ENCODE data around the gene KIF16B.

The KIF16B gene

GRCh38 chr20:16590041-16590633 is 16.9 kb upstream of the KIF16B start:
- Histone ChIP-seq H3K4me1 (ENCODE audit: control insufficient read depth, insufficient read depth, low read length, unreplicated experiment) (no peaks in the 10 kb centered on the region), H3K4me3 (ENCODE audit: low read depth, low read length) (no peak overlapping the region), H3K36me3 (ENCODE audit: insufficient read depth, low read length) (no peaks in the 10 kb centered on the region), H3K27me3 (ENCODE audit: insufficient read depth, low read length) (peaks cover 73% of the 10 kb centered on the region), H2AFZ (ENCODE audit: low read length, unreplicated experiment) (no peak overlapping the region), H3K79me2 (ENCODE audit: control insufficient read depth, insufficient read depth, low read length, unreplicated experiment) (no peaks in the 10 kb centered on the region), H3K27ac (ENCODE audit: low read depth, low read length) (no peak overlapping the region)

- no peaks in the 10 kb centered on the region for H3K4me1 ChIP-seq (ENCODE audit: control insufficient read depth, insufficient read depth, low read length, unreplicated experiment)
- H2AFZ ChIP-seq (ENCODE audit: low read length, unreplicated experiment), result no peak overlapping the region
- H3K4me3 ChIP-seq (ENCODE audit: low read depth, low read length), result no peak overlapping the region
- H3K79me2 ChIP-seq (ENCODE audit: control insufficient read depth, insufficient read depth, low read length, unreplicated experiment), result no peaks in the 10 kb centered on the region
- peaks cover 68% of the 10 kb centered on the region for H3K27me3 ChIP-seq (ENCODE audit: insufficient read depth, low read length)
- H3K27ac ChIP-seq (ENCODE audit: low read depth, low read length), result no peak overlapping the region
- H3K36me3 ChIP-seq (ENCODE audit: insufficient read depth, low read length), result no peaks in the 10 kb centered on the region
Measured at GRCh38 chr20:16589623-16590022, 16.4 kb upstream of the KIF16B start.

GRCh38 chr20:16588241-16588640 is 15.0 kb upstream of the KIF16B start:
- Histone ChIP-seq H3K27ac (ENCODE audit: low read depth, low read length) (no peak overlapping the region), H3K79me2 (ENCODE audit: control insufficient read depth, insufficient read depth, low read length, unreplicated experiment) (no peaks in the 10 kb centered on the region), H3K36me3 (ENCODE audit: insufficient read depth, low read length) (no peaks in the 10 kb centered on the region), H3K4me1 (ENCODE audit: control insufficient read depth, insufficient read depth, low read length, unreplicated experiment) (no peaks in the 10 kb centered on the region), H3K27me3 (ENCODE audit: insufficient read depth, low read length) (peaks cover 58% of the 10 kb centered on the region), H2AFZ (ENCODE audit: low read length, unreplicated experiment) (no peak overlapping the region), H3K4me3 (ENCODE audit: low read depth, low read length) (no peak overlapping the region)

- Histone ChIP-seq H3K36me3 (ENCODE audit: insufficient read depth, low read length) (no peaks in the 10 kb centered on the region), H3K27ac (ENCODE audit: low read depth, low read length) (no peak overlapping the region), H3K27me3 (ENCODE audit: insufficient read depth, low read length) (peaks cover 50% of the 10 kb centered on the region), H3K79me2 (ENCODE audit: control insufficient read depth, insufficient read depth, low read length, unreplicated experiment) (no peaks in the 10 kb centered on the region), H2AFZ (ENCODE audit: low read length, unreplicated experiment) (no peak overlapping the region), H3K4me3 (ENCODE audit: low read depth, low read length) (no peak overlapping the region), H3K4me1 (ENCODE audit: control insufficient read depth, insufficient read depth, low read length, unreplicated experiment) (no peaks in the 10 kb centered on the region)
Measured at GRCh38 chr20:16587066-16587465, 13.8 kb upstream of the KIF16B start.

GRCh38 chr20:16583474-16583873 is 10.2 kb upstream of the KIF16B start:
- no peaks in the 10 kb centered on the region for H3K36me3 ChIP-seq (ENCODE audit: insufficient read depth, low read length)
- no peaks in the 10 kb centered on the region for H3K79me2 ChIP-seq (ENCODE audit: control insufficient read depth, insufficient read depth, low read length, unreplicated experiment)

GRCh38 chr20:16581241-16581640 is 8.0 kb upstream of the KIF16B start:
- H3K4me1 ChIP-seq (ENCODE audit: control insufficient read depth, insufficient read depth, low read length, unreplicated experiment), result peaks cover 19% of the 10 kb centered on the region
- H3K27ac ChIP-seq (ENCODE audit: low read depth, low read length), result no peak overlapping the region
- H3K79me2 ChIP-seq (ENCODE audit: control insufficient read depth, insufficient read depth, low read length, unreplicated experiment), result no peaks in the 10 kb centered on the region
- H3K36me3 ChIP-seq (ENCODE audit: insufficient read depth, low read length), result no peaks in the 10 kb centered on the region
- no peak overlapping the region for H2AFZ ChIP-seq (ENCODE audit: low read length, unreplicated experiment)
- peaks cover 12% of the 10 kb centered on the region for H3K27me3 ChIP-seq (ENCODE audit: insufficient read depth, low read length)
- no peak overlapping the region for H3K4me3 ChIP-seq (ENCODE audit: low read depth, low read length)

More at GRCh38 chr20:16583474-16583873, 10.2 kb upstream of the KIF16B start:
- Histone ChIP-seq H3K27me3 (ENCODE audit: insufficient read depth, low read length) (peaks cover 30% of the 10 kb centered on the region), H3K27ac (ENCODE audit: low read depth, low read length) (no peak overlapping the region), H3K4me1 (ENCODE audit: control insufficient read depth, insufficient read depth, low read length, unreplicated experiment) (peaks cover 19% of the 10 kb centered on the region), H3K4me3 (ENCODE audit: low read depth, low read length) (no peak overlapping the region), H2AFZ (ENCODE audit: low read length, unreplicated experiment) (no peak overlapping the region)

GRCh38 chr20:16580620-16581019 is 7.4 kb upstream of the KIF16B start:
- no peak overlapping the region for H2AFZ ChIP-seq (ENCODE audit: low read length, unreplicated experiment)
- H3K79me2 ChIP-seq (ENCODE audit: control insufficient read depth, insufficient read depth, low read length, unreplicated experiment), result no peaks in the 10 kb centered on the region
- no peaks in the 10 kb centered on the region for H3K36me3 ChIP-seq (ENCODE audit: insufficient read depth, low read length)
- H3K27me3 ChIP-seq (ENCODE audit: insufficient read depth, low read length), result peaks cover 9% of the 10 kb centered on the region
- H3K4me3 ChIP-seq (ENCODE audit: low read depth, low read length), result no peak overlapping the region
- H3K4me1 ChIP-seq (ENCODE audit: control insufficient read depth, insufficient read depth, low read length, unreplicated experiment), result peaks cover 19% of the 10 kb centered on the region
- H3K27ac ChIP-seq (ENCODE audit: low read depth, low read length), result no peak overlapping the region

- Histone ChIP-seq H3K27ac (ENCODE audit: low read depth, low read length) (peak overlapping the region; percentile 32; the same call in 1 of the 2 replicates), H3K4me3 (ENCODE audit: low read depth, low read length) (no peak overlapping the region; the same call in 1 of the 2 replicates), H3K27me3 (ENCODE audit: insufficient read depth, low read length) (peaks cover 6% of the 10 kb centered on the region; the same call in 1 of the 2 replicates), H3K4me1 (ENCODE audit: control insufficient read depth, insufficient read depth, low read length, unreplicated experiment) (peaks cover 19% of the 10 kb centered on the region), H2AFZ (ENCODE audit: low read length, unreplicated experiment) (no peak overlapping the region), H3K36me3 (ENCODE audit: insufficient read depth, low read length) (no peaks in the 10 kb centered on the region), H3K79me2 (ENCODE audit: control insufficient read depth, insufficient read depth, low read length, unreplicated experiment) (no peaks in the 10 kb centered on the region)
Measured at GRCh38 chr20:16580147-16580546, 6.9 kb upstream of the KIF16B start.

GRCh38 chr20:16576219-16576618 is 3.0 kb upstream of the KIF16B start:
- Histone ChIP-seq H3K27ac (ENCODE audit: low read depth, low read length) (no peak overlapping the region), H3K36me3 (ENCODE audit: insufficient read depth, low read length) (no peaks in the 10 kb centered on the region), H2AFZ (ENCODE audit: low read length, unreplicated experiment) (no peak overlapping the region), H3K4me3 (ENCODE audit: low read depth, low read length) (no peak overlapping the region), H3K4me1 (ENCODE audit: control insufficient read depth, insufficient read depth, low read length, unreplicated experiment) (peaks cover 31% of the 10 kb centered on the region), H3K79me2 (ENCODE audit: control insufficient read depth, insufficient read depth, low read length, unreplicated experiment) (peaks cover 11% of the 10 kb centered on the region), H3K27me3 (ENCODE audit: insufficient read depth, low read length) (no peaks in the 10 kb centered on the region)

- no peaks in the 10 kb centered on the region for H3K36me3 ChIP-seq (ENCODE audit: insufficient read depth, low read length)
- H3K4me3 ChIP-seq (ENCODE audit: low read depth, low read length), result peak overlapping the region; percentile 79
- H3K27ac ChIP-seq (ENCODE audit: low read depth, low read length), result no peak overlapping the region; the same call in 1 of the 2 replicates
- H3K79me2 ChIP-seq (ENCODE audit: control insufficient read depth, insufficient read depth, low read length, unreplicated experiment), result peaks cover 13% of the 10 kb centered on the region
- H2AFZ ChIP-seq (ENCODE audit: low read length, unreplicated experiment), result peak overlapping the region; percentile 97
- peaks cover 28% of the 10 kb centered on the region for H3K4me1 ChIP-seq (ENCODE audit: control insufficient read depth, insufficient read depth, low read length, unreplicated experiment)
- no peaks in the 10 kb centered on the region for H3K27me3 ChIP-seq (ENCODE audit: insufficient read depth, low read length)
Measured at GRCh38 chr20:16575390-16576140, 2.3 kb upstream of the KIF16B start.
